WTC11 (cell line): ENCODE measurements around the gene NKX2-3. TPM values are rescaled to one million over a fixed set of nuclear protein-coding genes. Genes with fewer than 3 reads are reported as not detected.

Source experiments
- ATAC-seq: fragments of 200-7000 bp; cut with Tn5 transposase; 2 replicates; pipeline ENCODE4 v1.10.0; 2021; ENCODE audit warnings: mild to moderate bottlenecking, moderate library complexity
- CTCF ChIA-PET: fragments of 300-600 bp; sonication (Branson Sonifier 250); formaldehyde crosslinking; loops from one replicate; lab custom pipeline; 2021; ENCODE audit warnings: antibody characterized with exemption; lab: Charles Lee
- POLR2A ChIA-PET: fragments of 350-600 bp; sonication (Branson Sonifier 250); formaldehyde crosslinking; loops from one replicate; lab custom pipeline; 2021; ENCODE audit warnings: antibody characterized with exemption; lab: Charles Lee
- DNase-seq: peaks from one replicate; pipeline ENCODE4 v3.0.0; 2021; ENCODE audit warnings: low spot score
- H3K27ac Mint-ChIP-seq: 2 replicates; pipeline ENCODE4 v1.8.0; 2021; ENCODE audit warnings: mixed read lengths
- H3K27me3 Mint-ChIP-seq: 2 replicates; pipeline ENCODE4 v1.8.0; 2021; ENCODE audit warnings: low read depth, mild to moderate bottlenecking, moderate library complexity, mixed read lengths
- H3K36me3 Mint-ChIP-seq: 2 replicates; pipeline ENCODE4 v1.8.0; 2021; ENCODE audit warnings: mixed read lengths
- H3K4me1 Mint-ChIP-seq: 2 replicates; pipeline ENCODE4 v1.8.0; 2022; ENCODE audit warnings: mixed read lengths
- H3K4me3 Mint-ChIP-seq: 2 replicates; pipeline ENCODE4 v1.8.0; 2021; ENCODE audit warnings: mild to moderate bottlenecking, moderate library complexity, mixed read lengths
- H3K9me3 Mint-ChIP-seq: 2 replicates; pipeline ENCODE4 v1.8.0; 2021; ENCODE audit warnings: mixed read lengths
- ELF4 ChIP-seq: sonication (generic); formaldehyde crosslinking; IDR thresholded peaks from 2 replicates; pipeline ENCODE4 v1.8.1; 2022; ENCODE audit warnings: low read depth, mild to moderate bottlenecking, moderate library complexity, missing genetic modification reagents
- FOXP1 ChIP-seq: sonication (generic); formaldehyde crosslinking; IDR thresholded peaks from 2 replicates; pipeline ENCODE4 v1.8.0; 2022; ENCODE audit warnings: missing genetic modification reagents, mild to moderate bottlenecking, moderate library complexity, borderline replicate concordance
- GRHL2 ChIP-seq: fragments of 250-450 bp; sonication (Bioruptor Pico); IDR thresholded peaks from 2 replicates; pipeline ENCODE4 v1.8.0; 2022; ENCODE audit warnings: mild to moderate bottlenecking, moderate library complexity; ENCODE audit not compliant: insufficient replicate concordance, severe bottlenecking
- IRF2 ChIP-seq: sonication (generic); formaldehyde crosslinking; IDR thresholded peaks from 2 replicates; pipeline ENCODE4 v1.8.0; 2022; ENCODE audit warnings: low read depth, missing genetic modification reagents, borderline replicate concordance
- JAZF1 ChIP-seq: fragments of 250-450 bp; sonication (Bioruptor Pico); IDR thresholded peaks from 2 replicates; pipeline ENCODE4 v1.9.0; 2021; ENCODE audit warnings: moderate library complexity, mild to moderate bottlenecking, inconsistent platforms
- PRRX2 ChIP-seq: fragments of 250-450 bp; sonication (Bioruptor Pico); IDR thresholded peaks from 2 replicates; pipeline ENCODE4 v1.8.0; 2021; ENCODE audit warnings: mild to moderate bottlenecking
- SMAD3 ChIP-seq: sonication (generic); formaldehyde crosslinking; IDR thresholded peaks from 2 replicates; pipeline ENCODE4 v1.8.0; 2022; ENCODE audit warnings: missing genetic modification reagents, mild to moderate bottlenecking, borderline replicate concordance
- ZNF121 ChIP-seq: sonication (generic); formaldehyde crosslinking; IDR thresholded peaks from 2 replicates; pipeline ENCODE4 v1.8.0; 2023; ENCODE audit warnings: missing genetic modification reagents
- ZNF219 ChIP-seq: sonication (generic); formaldehyde crosslinking; IDR thresholded peaks from 2 replicates; pipeline ENCODE4 v1.8.0; 2023; ENCODE audit warnings: missing genetic modification reagents, mild to moderate bottlenecking, borderline replicate concordance
- ZNF396 ChIP-seq: fragments of 250-450 bp; sonication (Bioruptor Pico); IDR thresholded peaks from 2 replicates; pipeline ENCODE4 v1.8.0; 2021; ENCODE audit warnings: mild to moderate bottlenecking, moderate library complexity, borderline replicate concordance
- ZNF671 ChIP-seq: fragments of 250-450 bp; sonication (Bioruptor Pico); IDR thresholded peaks from 2 replicates; pipeline ENCODE4 v1.8.0; 2021; ENCODE audit warnings: mild to moderate bottlenecking
- total RNA-seq: library from RNA; stranded (reverse); gene quantifications from 3 replicates; pipeline ENCODE4 v1.2.3, GENCODE V29; 2021
- TF ChIP-seq, protein P1 (sequence below): fragments of 200-600 bp; IDR thresholded peaks from 2 replicates; pipeline ENCODE4 v1.8.0; 2022; ENCODE audit warnings: antibody characterized with exemption
- TF ChIP-seq, protein P2 (sequence below): sonication (generic); formaldehyde crosslinking; IDR thresholded peaks from 2 replicates; pipeline ENCODE4 v1.8.1; 2023; ENCODE audit warnings: mild to moderate bottlenecking, missing genetic modification reagents
- TF ChIP-seq, protein P3 (sequence below): sonication (generic); formaldehyde crosslinking; IDR thresholded peaks from 2 replicates; pipeline ENCODE4 v1.8.0; 2023; ENCODE audit warnings: missing genetic modification reagents
- TF ChIP-seq, protein P4 (sequence below): sonication (generic); formaldehyde crosslinking; IDR thresholded peaks from 2 replicates; pipeline ENCODE4 v1.8.1; 2023; ENCODE audit warnings: mild to moderate bottlenecking, missing genetic modification reagents
- TF ChIP-seq, protein P5 (sequence below): fragments of 250-450 bp; sonication (Bioruptor Pico); IDR thresholded peaks from 2 replicates; pipeline ENCODE4 v1.8.0; 2021; ENCODE audit warnings: mild to moderate bottlenecking
- TF ChIP-seq, protein P6 (sequence below): sonication (generic); formaldehyde crosslinking; IDR thresholded peaks from 2 replicates; pipeline ENCODE4 v1.8.1; 2022; ENCODE audit warnings: low read depth, missing genetic modification reagents, borderline replicate concordance
- TF ChIP-seq, protein P7 (sequence below): sonication (generic); formaldehyde crosslinking; IDR thresholded peaks from 2 replicates; pipeline ENCODE4 v1.8.0; 2022; ENCODE audit warnings: mild to moderate bottlenecking, missing genetic modification reagents
- TF ChIP-seq, protein P8 (sequence below): sonication (generic); formaldehyde crosslinking; IDR thresholded peaks from 2 replicates; pipeline ENCODE4 v1.8.0; 2022; ENCODE audit warnings: mild to moderate bottlenecking, missing genetic modification reagents
- TF ChIP-seq, protein P9 (sequence below): sonication (generic); formaldehyde crosslinking; IDR thresholded peaks from 2 replicates; pipeline ENCODE4 v1.8.0; 2023; ENCODE audit warnings: missing genetic modification reagents, mild to moderate bottlenecking, borderline replicate concordance

NKX2-3 gene
- total RNA-seq, 1 experiment from 2014 or later, result not detected

DNA sequence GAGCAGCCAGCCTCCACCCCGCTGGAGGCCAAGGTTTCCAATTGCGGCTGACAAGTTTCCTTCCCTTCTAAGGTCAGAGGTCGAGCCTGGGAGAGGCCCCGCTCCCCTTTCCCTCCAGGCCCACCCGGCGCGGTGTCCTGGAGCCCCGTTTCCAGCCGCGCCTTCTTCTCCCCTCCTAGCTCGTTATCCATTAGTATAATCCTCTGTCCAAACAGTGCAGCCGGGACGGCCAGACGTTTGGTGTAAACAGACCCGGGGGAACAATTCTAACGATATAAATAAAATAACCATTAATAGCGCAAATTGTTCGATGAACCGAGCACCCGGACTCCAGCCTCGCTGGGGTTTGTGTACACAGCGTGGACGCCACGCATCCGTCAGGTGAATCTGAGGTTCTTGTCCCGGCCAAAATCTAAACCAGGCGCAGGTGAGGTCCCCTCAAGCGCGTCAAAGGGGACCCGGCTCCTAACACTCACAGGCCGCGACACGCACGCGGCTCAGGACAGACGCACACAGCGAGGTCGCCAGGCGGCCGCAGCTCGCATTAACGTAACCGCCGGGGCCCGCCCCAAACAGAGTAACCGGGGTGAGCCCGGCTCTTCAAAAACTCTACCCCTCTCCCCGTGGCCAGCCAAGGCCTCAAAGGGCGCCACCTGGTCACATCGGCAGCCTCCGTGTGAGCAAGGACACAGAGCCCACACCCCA is 10.8 kb upstream of the NKX2-3 start:
- ATAC-seq, result no peak
- Mint-ChIP-seq H3K27ac (no peak overlapping the region), H3K4me1 (peaks cover 65% of the 10 kb centered on the region), H3K27me3 (peaks cover 99% of the 10 kb centered on the region), H3K9me3 (no peaks in the 10 kb centered on the region), H3K4me3 (peak overlapping the region; percentile 77), H3K36me3 (no peaks in the 10 kb centered on the region)
- CTCF ChIA-PET, result interaction anchor here (0.6 to 4.7 kb wide), 6 partner anchors 14 to 133 kb away, joined by 3 to 29 read pairs (median 8); no protein-coding TSS in a partner anchor
- no peak for DNase-seq
- POLR2A ChIA-PET, result interaction anchor here (1.4 kb wide), 1 partner anchor 14 kb away, joined by 3 read pairs; no protein-coding TSS in a partner anchor
- TF ChIP-seq, protein P1, sequence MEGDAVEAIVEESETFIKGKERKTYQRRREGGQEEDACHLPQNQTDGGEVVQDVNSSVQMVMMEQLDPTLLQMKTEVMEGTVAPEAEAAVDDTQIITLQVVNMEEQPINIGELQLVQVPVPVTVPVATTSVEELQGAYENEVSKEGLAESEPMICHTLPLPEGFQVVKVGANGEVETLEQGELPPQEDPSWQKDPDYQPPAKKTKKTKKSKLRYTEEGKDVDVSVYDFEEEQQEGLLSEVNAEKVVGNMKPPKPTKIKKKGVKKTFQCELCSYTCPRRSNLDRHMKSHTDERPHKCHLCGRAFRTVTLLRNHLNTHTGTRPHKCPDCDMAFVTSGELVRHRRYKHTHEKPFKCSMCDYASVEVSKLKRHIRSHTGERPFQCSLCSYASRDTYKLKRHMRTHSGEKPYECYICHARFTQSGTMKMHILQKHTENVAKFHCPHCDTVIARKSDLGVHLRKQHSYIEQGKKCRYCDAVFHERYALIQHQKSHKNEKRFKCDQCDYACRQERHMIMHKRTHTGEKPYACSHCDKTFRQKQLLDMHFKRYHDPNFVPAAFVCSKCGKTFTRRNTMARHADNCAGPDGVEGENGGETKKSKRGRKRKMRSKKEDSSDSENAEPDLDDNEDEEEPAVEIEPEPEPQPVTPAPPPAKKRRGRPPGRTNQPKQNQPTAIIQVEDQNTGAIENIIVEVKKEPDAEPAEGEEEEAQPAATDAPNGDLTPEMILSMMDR, result no peak
- TF ChIP-seq, protein P2, sequence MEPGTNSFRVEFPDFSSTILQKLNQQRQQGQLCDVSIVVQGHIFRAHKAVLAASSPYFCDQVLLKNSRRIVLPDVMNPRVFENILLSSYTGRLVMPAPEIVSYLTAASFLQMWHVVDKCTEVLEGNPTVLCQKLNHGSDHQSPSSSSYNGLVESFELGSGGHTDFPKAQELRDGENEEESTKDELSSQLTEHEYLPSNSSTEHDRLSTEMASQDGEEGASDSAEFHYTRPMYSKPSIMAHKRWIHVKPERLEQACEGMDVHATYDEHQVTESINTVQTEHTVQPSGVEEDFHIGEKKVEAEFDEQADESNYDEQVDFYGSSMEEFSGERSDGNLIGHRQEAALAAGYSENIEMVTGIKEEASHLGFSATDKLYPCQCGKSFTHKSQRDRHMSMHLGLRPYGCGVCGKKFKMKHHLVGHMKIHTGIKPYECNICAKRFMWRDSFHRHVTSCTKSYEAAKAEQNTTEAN (CRISPR knock-in tag), result no peak
- TF ChIP-seq, protein P3, sequence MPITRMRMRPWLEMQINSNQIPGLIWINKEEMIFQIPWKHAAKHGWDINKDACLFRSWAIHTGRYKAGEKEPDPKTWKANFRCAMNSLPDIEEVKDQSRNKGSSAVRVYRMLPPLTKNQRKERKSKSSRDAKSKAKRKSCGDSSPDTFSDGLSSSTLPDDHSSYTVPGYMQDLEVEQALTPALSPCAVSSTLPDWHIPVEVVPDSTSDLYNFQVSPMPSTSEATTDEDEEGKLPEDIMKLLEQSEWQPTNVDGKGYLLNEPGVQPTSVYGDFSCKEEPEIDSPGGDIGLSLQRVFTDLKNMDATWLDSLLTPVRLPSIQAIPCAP (CRISPR knock-in tag), result no peak
- TF ChIP-seq ZNF219 (CRISPR knock-in tag) (no peak), ZNF121 (CRISPR knock-in tag) (no peak), ELF4 (CRISPR knock-in tag) (no peak), GRHL2 (CRISPR knock-in tag) (no peak), PRRX2 (CRISPR knock-in tag) (no peak), ZNF671 (CRISPR knock-in tag) (no peak), ZNF396 (no peak), SMAD3 (CRISPR knock-in tag) (no peak), JAZF1 (no peak), IRF2 (no peak), FOXP1 (CRISPR knock-in tag) (no peak)
- TF ChIP-seq, protein P4, sequence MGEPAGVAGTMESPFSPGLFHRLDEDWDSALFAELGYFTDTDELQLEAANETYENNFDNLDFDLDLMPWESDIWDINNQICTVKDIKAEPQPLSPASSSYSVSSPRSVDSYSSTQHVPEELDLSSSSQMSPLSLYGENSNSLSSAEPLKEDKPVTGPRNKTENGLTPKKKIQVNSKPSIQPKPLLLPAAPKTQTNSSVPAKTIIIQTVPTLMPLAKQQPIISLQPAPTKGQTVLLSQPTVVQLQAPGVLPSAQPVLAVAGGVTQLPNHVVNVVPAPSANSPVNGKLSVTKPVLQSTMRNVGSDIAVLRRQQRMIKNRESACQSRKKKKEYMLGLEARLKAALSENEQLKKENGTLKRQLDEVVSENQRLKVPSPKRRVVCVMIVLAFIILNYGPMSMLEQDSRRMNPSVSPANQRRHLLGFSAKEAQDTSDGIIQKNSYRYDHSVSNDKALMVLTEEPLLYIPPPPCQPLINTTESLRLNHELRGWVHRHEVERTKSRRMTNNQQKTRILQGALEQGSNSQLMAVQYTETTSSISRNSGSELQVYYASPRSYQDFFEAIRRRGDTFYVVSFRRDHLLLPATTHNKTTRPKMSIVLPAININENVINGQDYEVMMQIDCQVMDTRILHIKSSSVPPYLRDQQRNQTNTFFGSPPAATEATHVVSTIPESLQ (CRISPR knock-in tag), result no peak
- TF ChIP-seq, protein P5, sequence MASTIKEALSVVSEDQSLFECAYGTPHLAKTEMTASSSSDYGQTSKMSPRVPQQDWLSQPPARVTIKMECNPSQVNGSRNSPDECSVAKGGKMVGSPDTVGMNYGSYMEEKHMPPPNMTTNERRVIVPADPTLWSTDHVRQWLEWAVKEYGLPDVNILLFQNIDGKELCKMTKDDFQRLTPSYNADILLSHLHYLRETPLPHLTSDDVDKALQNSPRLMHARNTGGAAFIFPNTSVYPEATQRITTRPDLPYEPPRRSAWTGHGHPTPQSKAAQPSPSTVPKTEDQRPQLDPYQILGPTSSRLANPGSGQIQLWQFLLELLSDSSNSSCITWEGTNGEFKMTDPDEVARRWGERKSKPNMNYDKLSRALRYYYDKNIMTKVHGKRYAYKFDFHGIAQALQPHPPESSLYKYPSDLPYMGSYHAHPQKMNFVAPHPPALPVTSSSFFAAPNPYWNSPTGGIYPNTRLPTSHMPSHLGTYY (CRISPR knock-in tag), result no peak
- TF ChIP-seq, protein P6, sequence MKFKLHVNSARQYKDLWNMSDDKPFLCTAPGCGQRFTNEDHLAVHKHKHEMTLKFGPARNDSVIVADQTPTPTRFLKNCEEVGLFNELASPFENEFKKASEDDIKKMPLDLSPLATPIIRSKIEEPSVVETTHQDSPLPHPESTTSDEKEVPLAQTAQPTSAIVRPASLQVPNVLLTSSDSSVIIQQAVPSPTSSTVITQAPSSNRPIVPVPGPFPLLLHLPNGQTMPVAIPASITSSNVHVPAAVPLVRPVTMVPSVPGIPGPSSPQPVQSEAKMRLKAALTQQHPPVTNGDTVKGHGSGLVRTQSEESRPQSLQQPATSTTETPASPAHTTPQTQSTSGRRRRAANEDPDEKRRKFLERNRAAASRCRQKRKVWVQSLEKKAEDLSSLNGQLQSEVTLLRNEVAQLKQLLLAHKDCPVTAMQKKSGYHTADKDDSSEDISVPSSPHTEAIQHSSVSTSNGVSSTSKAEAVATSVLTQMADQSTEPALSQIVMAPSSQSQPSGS (CRISPR knock-in tag), result no peak
- TF ChIP-seq, protein P7, sequence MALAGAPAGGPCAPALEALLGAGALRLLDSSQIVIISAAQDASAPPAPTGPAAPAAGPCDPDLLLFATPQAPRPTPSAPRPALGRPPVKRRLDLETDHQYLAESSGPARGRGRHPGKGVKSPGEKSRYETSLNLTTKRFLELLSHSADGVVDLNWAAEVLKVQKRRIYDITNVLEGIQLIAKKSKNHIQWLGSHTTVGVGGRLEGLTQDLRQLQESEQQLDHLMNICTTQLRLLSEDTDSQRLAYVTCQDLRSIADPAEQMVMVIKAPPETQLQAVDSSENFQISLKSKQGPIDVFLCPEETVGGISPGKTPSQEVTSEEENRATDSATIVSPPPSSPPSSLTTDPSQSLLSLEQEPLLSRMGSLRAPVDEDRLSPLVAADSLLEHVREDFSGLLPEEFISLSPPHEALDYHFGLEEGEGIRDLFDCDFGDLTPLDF, result no peak
- TF ChIP-seq, protein P8, sequence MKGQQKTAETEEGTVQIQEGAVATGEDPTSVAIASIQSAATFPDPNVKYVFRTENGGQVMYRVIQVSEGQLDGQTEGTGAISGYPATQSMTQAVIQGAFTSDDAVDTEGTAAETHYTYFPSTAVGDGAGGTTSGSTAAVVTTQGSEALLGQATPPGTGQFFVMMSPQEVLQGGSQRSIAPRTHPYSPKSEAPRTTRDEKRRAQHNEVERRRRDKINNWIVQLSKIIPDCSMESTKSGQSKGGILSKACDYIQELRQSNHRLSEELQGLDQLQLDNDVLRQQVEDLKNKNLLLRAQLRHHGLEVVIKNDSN (CRISPR knock-in tag), result no peak
- TF ChIP-seq, protein P9, sequence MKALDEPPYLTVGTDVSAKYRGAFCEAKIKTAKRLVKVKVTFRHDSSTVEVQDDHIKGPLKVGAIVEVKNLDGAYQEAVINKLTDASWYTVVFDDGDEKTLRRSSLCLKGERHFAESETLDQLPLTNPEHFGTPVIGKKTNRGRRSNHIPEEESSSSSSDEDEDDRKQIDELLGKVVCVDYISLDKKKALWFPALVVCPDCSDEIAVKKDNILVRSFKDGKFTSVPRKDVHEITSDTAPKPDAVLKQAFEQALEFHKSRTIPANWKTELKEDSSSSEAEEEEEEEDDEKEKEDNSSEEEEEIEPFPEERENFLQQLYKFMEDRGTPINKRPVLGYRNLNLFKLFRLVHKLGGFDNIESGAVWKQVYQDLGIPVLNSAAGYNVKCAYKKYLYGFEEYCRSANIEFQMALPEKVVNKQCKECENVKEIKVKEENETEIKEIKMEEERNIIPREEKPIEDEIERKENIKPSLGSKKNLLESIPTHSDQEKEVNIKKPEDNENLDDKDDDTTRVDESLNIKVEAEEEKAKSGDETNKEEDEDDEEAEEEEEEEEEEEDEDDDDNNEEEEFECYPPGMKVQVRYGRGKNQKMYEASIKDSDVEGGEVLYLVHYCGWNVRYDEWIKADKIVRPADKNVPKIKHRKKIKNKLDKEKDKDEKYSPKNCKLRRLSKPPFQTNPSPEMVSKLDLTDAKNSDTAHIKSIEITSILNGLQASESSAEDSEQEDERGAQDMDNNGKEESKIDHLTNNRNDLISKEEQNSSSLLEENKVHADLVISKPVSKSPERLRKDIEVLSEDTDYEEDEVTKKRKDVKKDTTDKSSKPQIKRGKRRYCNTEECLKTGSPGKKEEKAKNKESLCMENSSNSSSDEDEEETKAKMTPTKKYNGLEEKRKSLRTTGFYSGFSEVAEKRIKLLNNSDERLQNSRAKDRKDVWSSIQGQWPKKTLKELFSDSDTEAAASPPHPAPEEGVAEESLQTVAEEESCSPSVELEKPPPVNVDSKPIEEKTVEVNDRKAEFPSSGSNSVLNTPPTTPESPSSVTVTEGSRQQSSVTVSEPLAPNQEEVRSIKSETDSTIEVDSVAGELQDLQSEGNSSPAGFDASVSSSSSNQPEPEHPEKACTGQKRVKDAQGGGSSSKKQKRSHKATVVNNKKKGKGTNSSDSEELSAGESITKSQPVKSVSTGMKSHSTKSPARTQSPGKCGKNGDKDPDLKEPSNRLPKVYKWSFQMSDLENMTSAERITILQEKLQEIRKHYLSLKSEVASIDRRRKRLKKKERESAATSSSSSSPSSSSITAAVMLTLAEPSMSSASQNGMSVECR (CRISPR knock-in tag), result no peak
